SK-N-SH treated with all-trans-retinoic acid at 6 μM for 48 hours (cell line): ENCODE results near the gene MTTP.

Experiments
- ATAC-seq: fragments of 200-7000 bp; cut with Tn5 transposase; 3 replicates; pipeline ENCODE4 v1.9.1; 2020; ENCODE audit warnings: mild to moderate bottlenecking, moderate library complexity
- BACH2 ChIP-seq: fragments of 250-450 bp; sonication (Bioruptor Pico); IDR thresholded peaks from 2 replicates; pipeline ENCODE4 v1.9.0; 2021; ENCODE audit warnings: mild to moderate bottlenecking, borderline replicate concordance
- CSDC2 ChIP-seq: fragments of 250-450 bp; sonication (Bioruptor Pico); IDR thresholded peaks from 2 replicates; pipeline ENCODE4 v1.5.0; 2020; ENCODE audit warnings: mild to moderate bottlenecking, moderate library complexity
- CSRNP3 ChIP-seq: fragments of 250-450 bp; sonication (Bioruptor Pico); IDR thresholded peaks from 2 replicates; pipeline ENCODE4 v1.5.1; 2021; ENCODE audit warnings: mild to moderate bottlenecking, moderate library complexity
- ESRRG ChIP-seq: fragments of 250-450 bp; sonication (Bioruptor Pico); IDR thresholded peaks from 2 replicates; pipeline ENCODE4 v1.6.1; 2021; ENCODE audit warnings: mild to moderate bottlenecking
- GLIS3 ChIP-seq: fragments of 250-450 bp; sonication (Bioruptor Pico); IDR thresholded peaks from 2 replicates; pipeline ENCODE4 v1.5.0; 2020; ENCODE audit warnings: mild to moderate bottlenecking, moderate library complexity
- OSR1 ChIP-seq: fragments of 250-450 bp; sonication (Bioruptor Pico); IDR thresholded peaks from 2 replicates; pipeline ENCODE4 v1.8.0; 2022; ENCODE audit warnings: moderate library complexity, mild to moderate bottlenecking, inconsistent platforms
- PPARA ChIP-seq: fragments of 250-450 bp; sonication (Bioruptor Pico); IDR thresholded peaks from 2 replicates; pipeline ENCODE4 v1.5.0; 2020; ENCODE audit warnings: mild to moderate bottlenecking, borderline replicate concordance
- RARB ChIP-seq: fragments of 250-450 bp; sonication (Bioruptor Pico); IDR thresholded peaks from 2 replicates; pipeline ENCODE4 v1.8.0; 2021; ENCODE audit warnings: mild to moderate bottlenecking, moderate library complexity
- SNAI2 ChIP-seq: fragments of 250-450 bp; sonication (Bioruptor Pico); IDR thresholded peaks from 2 replicates; pipeline ENCODE4 v1.5.0; 2020; ENCODE audit warnings: mild to moderate bottlenecking, moderate library complexity
- TCF4 ChIP-seq: fragments of 250-450 bp; sonication (Bioruptor Pico); IDR thresholded peaks from 2 replicates; pipeline ENCODE4 v1.8.0; 2021; ENCODE audit warnings: mild to moderate bottlenecking, moderate library complexity, borderline replicate concordance
- TOX ChIP-seq: fragments of 250-450 bp; sonication (Bioruptor Pico); IDR thresholded peaks from 2 replicates; pipeline ENCODE4 v1.8.0; 2021; ENCODE audit warnings: mild to moderate bottlenecking, moderate library complexity, borderline replicate concordance
- ZC3H10 ChIP-seq: fragments of 250-450 bp; sonication (Bioruptor Pico); IDR thresholded peaks from 2 replicates; pipeline ENCODE4 v1.5.1; 2021; ENCODE audit warnings: mild to moderate bottlenecking, moderate library complexity
- ZFP3 ChIP-seq: fragments of 250-450 bp; sonication (Bioruptor Pico); IDR thresholded peaks from 2 replicates; pipeline ENCODE4 v1.5.0; 2020; ENCODE audit warnings: mild to moderate bottlenecking, moderate library complexity
- ZFP30 ChIP-seq: fragments of 450-650 bp; formaldehyde crosslinking; IDR thresholded peaks from 2 replicates; pipeline ENCODE4 v1.5.0; 2022; ENCODE audit warnings: mild to moderate bottlenecking, moderate library complexity
- ZNF565 ChIP-seq: fragments of 450-650 bp; formaldehyde crosslinking; conservative IDR thresholded peaks from 2 replicates; pipeline ENCODE4 v1.5.0; 2020; ENCODE audit warnings: low read depth, mild to moderate bottlenecking, moderate library complexity
- ZNF70 ChIP-seq: fragments of 450-650 bp; formaldehyde crosslinking; IDR thresholded peaks from 2 replicates; pipeline ENCODE4 v1.5.0; 2020; ENCODE audit warnings: mild to moderate bottlenecking, moderate library complexity
- ZNF8 ChIP-seq: fragments of 450-650 bp; formaldehyde crosslinking; IDR thresholded peaks from 2 replicates; pipeline ENCODE4 v1.5.0; 2020; ENCODE audit warnings: mild to moderate bottlenecking, moderate library complexity
- TF ChIP-seq, protein P1 (sequence below): fragments of 250-450 bp; sonication (Bioruptor Pico); IDR thresholded peaks from 2 replicates; pipeline ENCODE4 v1.8.0; 2020; ENCODE audit warnings: mild to moderate bottlenecking, moderate library complexity, borderline replicate concordance
- TF ChIP-seq, protein P2 (sequence below): fragments of 250-450 bp; sonication (Bioruptor Pico); IDR thresholded peaks from 2 replicates; pipeline ENCODE4 v1.5.1; 2020; ENCODE audit warnings: low read depth, mild to moderate bottlenecking, moderate library complexity
- TF ChIP-seq, protein P3 (sequence below): fragments of 250-450 bp; sonication (Bioruptor Pico); IDR thresholded peaks from 2 replicates; pipeline ENCODE4 v1.8.0; 2021; ENCODE audit warnings: low read depth, mild to moderate bottlenecking, moderate library complexity, borderline replicate concordance
- TF ChIP-seq, protein P4 (sequence below): fragments of 250-450 bp; sonication (Bioruptor Pico); IDR thresholded peaks from 2 replicates; pipeline ENCODE4 v1.5.0; 2020; ENCODE audit warnings: mild to moderate bottlenecking, moderate library complexity

MTTP gene

GRCh38 chr4:99661907-99662306 lies 87.3 kb downstream of the MTTP start (continued):
- TF ChIP-seq, protein P1, sequence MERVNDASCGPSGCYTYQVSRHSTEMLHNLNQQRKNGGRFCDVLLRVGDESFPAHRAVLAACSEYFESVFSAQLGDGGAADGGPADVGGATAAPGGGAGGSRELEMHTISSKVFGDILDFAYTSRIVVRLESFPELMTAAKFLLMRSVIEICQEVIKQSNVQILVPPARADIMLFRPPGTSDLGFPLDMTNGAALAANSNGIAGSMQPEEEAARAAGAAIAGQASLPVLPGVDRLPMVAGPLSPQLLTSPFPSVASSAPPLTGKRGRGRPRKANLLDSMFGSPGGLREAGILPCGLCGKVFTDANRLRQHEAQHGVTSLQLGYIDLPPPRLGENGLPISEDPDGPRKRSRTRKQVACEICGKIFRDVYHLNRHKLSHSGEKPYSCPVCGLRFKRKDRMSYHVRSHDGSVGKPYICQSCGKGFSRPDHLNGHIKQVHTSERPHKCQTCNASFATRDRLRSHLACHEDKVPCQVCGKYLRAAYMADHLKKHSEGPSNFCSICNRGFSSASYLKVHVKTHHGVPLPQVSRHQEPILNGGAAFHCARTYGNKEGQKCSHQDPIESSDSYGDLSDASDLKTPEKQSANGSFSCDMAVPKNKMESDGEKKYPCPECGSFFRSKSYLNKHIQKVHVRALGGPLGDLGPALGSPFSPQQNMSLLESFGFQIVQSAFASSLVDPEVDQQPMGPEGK (CRISPR knock-in tag), result no peak

DNA sequence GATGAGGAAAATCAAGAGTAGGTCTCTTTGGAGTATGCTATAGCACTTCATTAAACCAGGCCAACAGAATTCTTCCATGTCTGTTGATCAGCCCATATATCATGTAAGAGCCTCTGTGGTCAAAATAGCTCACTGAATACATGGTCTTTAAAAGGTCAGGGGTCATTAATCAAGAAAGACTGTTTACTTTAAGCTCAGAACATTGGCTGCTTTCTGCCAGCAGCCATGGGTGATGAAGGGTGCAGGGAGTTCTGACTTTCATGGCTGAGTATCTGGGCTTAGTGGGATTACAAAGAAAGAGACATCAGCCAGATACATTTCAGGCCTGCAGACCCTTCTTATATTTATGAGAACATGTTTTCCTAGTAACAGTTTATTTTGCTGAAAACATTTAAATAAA lies 90.1 kb downstream of the MTTP start:
- no peak for ATAC-seq
- TF ChIP-seq RARB (CRISPR knock-in tag), result no peak
- TF ChIP-seq ZC3H10 (CRISPR knock-in tag), result no peak
- no peak for TF ChIP-seq TOX
- no peak for TF ChIP-seq SNAI2 (CRISPR knock-in tag)
- no peak for TF ChIP-seq BACH2 (CRISPR knock-in tag)
- TF ChIP-seq ZFP3 (CRISPR knock-in tag), result no peak
- TF ChIP-seq, protein P2, sequence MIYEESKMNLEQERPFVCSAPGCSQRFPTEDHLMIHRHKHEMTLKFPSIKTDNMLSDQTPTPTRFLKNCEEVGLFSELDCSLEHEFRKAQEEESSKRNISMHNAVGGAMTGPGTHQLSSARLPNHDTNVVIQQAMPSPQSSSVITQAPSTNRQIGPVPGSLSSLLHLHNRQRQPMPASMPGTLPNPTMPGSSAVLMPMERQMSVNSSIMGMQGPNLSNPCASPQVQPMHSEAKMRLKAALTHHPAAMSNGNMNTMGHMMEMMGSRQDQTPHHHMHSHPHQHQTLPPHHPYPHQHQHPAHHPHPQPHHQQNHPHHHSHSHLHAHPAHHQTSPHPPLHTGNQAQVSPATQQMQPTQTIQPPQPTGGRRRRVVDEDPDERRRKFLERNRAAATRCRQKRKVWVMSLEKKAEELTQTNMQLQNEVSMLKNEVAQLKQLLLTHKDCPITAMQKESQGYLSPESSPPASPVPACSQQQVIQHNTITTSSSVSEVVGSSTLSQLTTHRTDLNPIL (CRISPR knock-in tag), result no peak
- TF ChIP-seq ZNF8 (CRISPR knock-in tag), result no peak
- TF ChIP-seq, protein P3, sequence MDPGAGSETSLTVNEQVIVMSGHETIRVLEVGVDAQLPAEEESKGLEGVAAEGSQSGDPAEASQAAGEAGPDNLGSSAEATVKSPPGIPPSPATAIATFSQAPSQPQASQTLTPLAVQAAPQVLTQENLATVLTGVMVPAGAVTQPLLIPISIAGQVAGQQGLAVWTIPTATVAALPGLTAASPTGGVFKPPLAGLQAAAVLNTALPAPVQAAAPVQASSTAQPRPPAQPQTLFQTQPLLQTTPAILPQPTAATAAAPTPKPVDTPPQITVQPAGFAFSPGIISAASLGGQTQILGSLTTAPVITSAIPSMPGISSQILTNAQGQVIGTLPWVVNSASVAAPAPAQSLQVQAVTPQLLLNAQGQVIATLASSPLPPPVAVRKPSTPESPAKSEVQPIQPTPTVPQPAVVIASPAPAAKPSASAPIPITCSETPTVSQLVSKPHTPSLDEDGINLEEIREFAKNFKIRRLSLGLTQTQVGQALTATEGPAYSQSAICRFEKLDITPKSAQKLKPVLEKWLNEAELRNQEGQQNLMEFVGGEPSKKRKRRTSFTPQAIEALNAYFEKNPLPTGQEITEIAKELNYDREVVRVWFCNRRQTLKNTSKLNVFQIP, result no peak
- no peak for TF ChIP-seq ZFP30 (CRISPR knock-in tag)
- no peak for TF ChIP-seq PPARA (CRISPR knock-in tag)
- TF ChIP-seq ZNF565 (CRISPR knock-in tag), result no peak
- TF ChIP-seq GLIS3 (CRISPR knock-in tag), result no peak
- TF ChIP-seq, protein P4, sequence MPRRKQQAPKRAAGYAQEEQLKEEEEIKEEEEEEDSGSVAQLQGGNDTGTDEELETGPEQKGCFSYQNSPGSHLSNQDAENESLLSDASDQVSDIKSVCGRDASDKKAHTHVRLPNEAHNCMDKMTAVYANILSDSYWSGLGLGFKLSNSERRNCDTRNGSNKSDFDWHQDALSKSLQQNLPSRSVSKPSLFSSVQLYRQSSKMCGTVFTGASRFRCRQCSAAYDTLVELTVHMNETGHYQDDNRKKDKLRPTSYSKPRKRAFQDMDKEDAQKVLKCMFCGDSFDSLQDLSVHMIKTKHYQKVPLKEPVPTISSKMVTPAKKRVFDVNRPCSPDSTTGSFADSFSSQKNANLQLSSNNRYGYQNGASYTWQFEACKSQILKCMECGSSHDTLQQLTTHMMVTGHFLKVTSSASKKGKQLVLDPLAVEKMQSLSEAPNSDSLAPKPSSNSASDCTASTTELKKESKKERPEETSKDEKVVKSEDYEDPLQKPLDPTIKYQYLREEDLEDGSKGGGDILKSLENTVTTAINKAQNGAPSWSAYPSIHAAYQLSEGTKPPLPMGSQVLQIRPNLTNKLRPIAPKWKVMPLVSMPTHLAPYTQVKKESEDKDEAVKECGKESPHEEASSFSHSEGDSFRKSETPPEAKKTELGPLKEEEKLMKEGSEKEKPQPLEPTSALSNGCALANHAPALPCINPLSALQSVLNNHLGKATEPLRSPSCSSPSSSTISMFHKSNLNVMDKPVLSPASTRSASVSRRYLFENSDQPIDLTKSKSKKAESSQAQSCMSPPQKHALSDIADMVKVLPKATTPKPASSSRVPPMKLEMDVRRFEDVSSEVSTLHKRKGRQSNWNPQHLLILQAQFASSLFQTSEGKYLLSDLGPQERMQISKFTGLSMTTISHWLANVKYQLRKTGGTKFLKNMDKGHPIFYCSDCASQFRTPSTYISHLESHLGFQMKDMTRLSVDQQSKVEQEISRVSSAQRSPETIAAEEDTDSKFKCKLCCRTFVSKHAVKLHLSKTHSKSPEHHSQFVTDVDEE (CRISPR knock-in tag), result no peak
- no peak for TF ChIP-seq CSRNP3 (CRISPR knock-in tag)
- no peak for TF ChIP-seq ESRRG (CRISPR knock-in tag)
- TF ChIP-seq ZNF70 (CRISPR knock-in tag), result no peak
- no peak for TF ChIP-seq TCF4
- no peak for TF ChIP-seq OSR1 (CRISPR knock-in tag)
- TF ChIP-seq, protein P1 (CRISPR knock-in tag), result no peak

GRCh38 chr4:99665983-99666382 lies 91.4 kb downstream of the MTTP start:
- no peak for ATAC-seq
- no peak for TF ChIP-seq CSDC2 (CRISPR knock-in tag)
- no peak for TF ChIP-seq OSR1 (CRISPR knock-in tag)
